ENCODE data around the gene AK8.

The AK8 gene

DNA sequence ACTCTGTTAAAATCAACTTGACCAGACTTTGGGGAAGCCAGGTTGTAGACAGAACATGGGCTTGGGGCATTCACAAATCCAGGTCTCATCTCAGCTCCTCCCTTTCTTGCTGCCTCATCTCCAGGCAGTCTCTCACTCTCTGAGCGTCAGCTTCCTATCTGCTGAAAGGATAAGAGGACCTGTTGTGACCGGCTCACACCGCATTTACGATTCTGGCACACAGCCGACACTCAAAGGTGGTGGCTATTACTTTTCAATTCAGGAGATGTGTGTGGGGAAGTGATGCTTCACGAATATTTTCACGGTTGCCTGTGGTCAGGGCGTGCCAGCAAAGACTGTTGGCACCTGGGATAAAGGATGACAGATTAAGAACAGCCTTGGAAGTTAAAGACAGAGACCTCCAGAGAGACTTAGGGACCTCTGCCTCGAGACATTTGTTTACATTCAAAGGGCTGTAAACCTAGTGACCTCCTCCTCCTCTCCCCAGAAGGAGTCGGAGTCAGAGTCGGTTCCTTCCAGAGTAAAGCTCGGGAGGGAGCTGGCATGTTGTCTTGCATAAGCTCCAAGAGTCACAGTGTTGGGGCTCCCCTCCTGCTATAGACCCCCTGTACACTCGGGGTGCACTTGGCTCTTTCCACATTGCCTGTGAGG lies 83.2 kb downstream of the AK8 start:
- TF ChIP-seq, protein P1, sequence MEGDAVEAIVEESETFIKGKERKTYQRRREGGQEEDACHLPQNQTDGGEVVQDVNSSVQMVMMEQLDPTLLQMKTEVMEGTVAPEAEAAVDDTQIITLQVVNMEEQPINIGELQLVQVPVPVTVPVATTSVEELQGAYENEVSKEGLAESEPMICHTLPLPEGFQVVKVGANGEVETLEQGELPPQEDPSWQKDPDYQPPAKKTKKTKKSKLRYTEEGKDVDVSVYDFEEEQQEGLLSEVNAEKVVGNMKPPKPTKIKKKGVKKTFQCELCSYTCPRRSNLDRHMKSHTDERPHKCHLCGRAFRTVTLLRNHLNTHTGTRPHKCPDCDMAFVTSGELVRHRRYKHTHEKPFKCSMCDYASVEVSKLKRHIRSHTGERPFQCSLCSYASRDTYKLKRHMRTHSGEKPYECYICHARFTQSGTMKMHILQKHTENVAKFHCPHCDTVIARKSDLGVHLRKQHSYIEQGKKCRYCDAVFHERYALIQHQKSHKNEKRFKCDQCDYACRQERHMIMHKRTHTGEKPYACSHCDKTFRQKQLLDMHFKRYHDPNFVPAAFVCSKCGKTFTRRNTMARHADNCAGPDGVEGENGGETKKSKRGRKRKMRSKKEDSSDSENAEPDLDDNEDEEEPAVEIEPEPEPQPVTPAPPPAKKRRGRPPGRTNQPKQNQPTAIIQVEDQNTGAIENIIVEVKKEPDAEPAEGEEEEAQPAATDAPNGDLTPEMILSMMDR (IDR thresholded peaks at IDR 0.05; ENCODE audit: low read depth, low read length) = no peak
- no peak overlapping the region for H3K4me3 ChIP-seq (ENCODE audit: low read depth, low read length)
- no peaks in the 10 kb centered on the region for H3K36me3 ChIP-seq
- peaks cover 16% of the 10 kb centered on the region for H3K4me1 ChIP-seq
- no peaks in the 10 kb centered on the region for H3K27me3 ChIP-seq
- H3K9me3 ChIP-seq = no peaks in the 10 kb centered on the region
- no peak for DNase-seq

DNA sequence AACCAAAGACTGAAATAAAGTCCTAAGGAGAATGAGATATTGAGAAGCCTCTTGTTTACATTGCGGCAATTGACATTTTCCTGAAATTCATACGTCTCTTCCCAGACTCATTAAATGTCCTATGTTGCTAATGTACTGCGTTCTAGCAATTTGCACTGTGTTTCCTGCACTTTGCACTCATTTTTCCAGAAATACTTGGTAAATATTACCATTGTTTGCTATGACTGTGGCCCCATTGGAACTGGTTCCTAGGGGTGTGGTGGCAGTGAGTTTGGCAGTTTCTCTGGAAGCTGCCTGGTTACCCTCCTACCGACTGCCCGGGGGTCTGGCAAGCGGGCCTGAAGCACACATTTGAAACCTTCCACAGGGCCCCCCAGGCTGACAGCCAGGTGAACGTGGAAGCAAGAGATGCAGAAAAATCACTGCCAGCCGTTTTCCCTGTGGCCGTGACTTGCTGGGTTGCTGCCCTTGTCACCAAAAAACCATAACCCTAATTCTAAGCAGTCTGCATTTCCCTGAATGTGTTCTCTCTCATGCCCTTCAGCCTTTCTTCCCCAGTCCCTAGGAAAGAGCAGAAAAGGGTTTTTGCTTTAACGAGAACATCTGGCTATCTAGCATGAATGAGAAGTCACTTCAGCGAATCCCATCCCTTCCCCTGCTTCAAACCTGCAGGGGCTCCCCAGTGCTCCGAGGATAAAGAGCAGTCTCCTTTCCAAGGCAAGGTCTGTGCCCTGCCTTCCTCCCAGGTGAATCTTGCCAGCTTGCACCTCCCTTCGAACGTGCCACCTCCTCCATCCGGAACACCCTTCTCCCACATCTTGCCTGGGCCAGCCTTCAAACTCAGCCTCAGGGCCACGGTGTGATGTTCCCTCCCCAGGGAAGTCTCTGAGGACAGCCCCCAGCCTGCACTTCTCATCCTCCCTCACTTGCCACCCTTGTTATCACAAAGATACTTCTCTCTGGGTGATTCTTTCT lies 84.2 kb downstream of the AK8 start:
- H3K4me1 ChIP-seq = peaks cover 9% of the 10 kb centered on the region
- DNase-seq = no peak
- no peak overlapping the region for H3K4me3 ChIP-seq (ENCODE audit: low read depth, low read length)
- no peaks in the 10 kb centered on the region for H3K36me3 ChIP-seq
- H3K27me3 ChIP-seq = no peaks in the 10 kb centered on the region
- no peaks in the 10 kb centered on the region for H3K9me3 ChIP-seq
- TF ChIP-seq, protein P1 (IDR thresholded peaks at IDR 0.05; ENCODE audit: low read depth, low read length) = no peak

DNA sequence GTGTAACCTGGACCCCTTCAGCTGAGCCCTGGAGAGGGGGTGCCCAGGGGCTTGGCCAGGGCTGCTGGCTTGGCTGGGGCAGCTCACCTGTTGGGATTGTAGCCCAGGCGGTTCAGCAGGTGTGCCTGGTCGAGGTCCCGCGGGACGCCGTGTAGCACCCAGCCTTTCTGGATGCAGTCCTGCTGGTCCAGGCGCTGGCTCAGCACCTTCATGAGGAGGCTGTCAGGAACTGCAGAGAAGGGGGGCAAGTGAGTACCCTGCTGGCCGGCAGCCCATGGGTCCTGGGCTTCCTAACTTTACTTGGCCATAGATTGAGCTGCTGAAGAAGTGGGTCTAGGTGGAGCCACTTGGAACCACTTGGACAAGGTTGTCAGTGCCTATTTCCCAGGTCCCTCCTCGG lies 85.5 kb downstream of the AK8 start:
- no peak for DNase-seq
- Histone ChIP-seq H3K4me1 (no peaks in the 10 kb centered on the region), H3K27me3 (no peaks in the 10 kb centered on the region), H3K4me3 (ENCODE audit: low read depth, low read length) (no peak overlapping the region), H3K9me3 (no peaks in the 10 kb centered on the region), H3K36me3 (no peaks in the 10 kb centered on the region)
- TF ChIP-seq, protein P1 (IDR thresholded peaks at IDR 0.05; ENCODE audit: low read depth, low read length) = no peak

DNA sequence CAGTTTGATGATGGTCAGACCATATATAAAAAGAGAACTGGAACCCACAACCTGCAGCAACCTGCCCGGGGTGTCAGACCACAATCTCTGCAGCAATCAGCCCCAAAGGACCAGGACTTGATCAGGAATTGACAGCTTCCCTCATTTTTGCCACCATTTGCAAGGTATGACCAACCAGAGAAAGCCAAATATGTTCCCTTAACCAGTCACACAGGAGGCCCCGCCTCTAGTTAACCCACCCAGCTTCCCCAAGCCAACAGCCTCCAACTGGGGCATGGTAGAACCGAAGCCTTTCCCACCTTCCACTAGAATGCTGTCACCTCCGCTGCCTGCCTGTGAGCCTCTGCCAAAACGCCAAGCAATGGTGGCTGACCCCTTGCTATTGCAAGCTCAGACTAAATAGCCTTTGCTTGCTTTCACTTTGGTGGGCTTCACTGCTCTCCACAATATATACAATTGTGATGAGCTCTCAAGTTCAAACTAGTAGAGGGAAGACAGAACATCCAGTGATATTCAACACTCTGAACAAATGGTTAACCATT lies 86.3 kb downstream of the AK8 start:
- Histone ChIP-seq H3K9me3 (no peaks in the 10 kb centered on the region), H3K36me3 (no peaks in the 10 kb centered on the region), H3K4me3 (ENCODE audit: low read depth, low read length) (no peak overlapping the region), H3K4me1 (no peaks in the 10 kb centered on the region), H3K27me3 (no peaks in the 10 kb centered on the region)
- no peak for DNase-seq
- TF ChIP-seq, protein P1 (IDR thresholded peaks at IDR 0.05; ENCODE audit: low read depth, low read length) = no peak

DNA sequence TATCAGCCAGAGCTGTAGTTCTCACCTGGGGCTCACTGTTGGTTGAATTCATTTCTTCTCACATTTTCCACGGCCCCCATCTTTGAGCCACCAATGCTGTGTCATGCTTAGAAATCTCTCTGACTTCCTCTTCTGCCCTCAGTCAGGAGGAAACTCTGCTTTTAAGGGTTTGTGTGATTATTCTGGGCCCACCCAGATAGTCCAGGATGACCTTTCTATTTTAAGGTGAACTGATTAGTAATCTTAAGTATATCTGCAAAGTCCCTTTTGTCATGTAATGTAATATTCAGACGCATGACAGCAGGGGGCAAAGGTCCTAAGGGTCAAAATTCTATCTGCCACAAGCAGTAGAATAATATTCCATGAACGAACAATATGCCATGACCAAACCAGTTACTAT lies 88.4 kb downstream of the AK8 start:
- Histone ChIP-seq H3K4me3 (ENCODE audit: low read depth, low read length) (no peak overlapping the region), H3K27me3 (no peaks in the 10 kb centered on the region), H3K4me1 (no peaks in the 10 kb centered on the region), H3K9me3 (no peaks in the 10 kb centered on the region), H3K36me3 (no peaks in the 10 kb centered on the region)
- TF ChIP-seq, protein P1 (IDR thresholded peaks at IDR 0.05; ENCODE audit: low read depth, low read length) = no peak
- no peak for DNase-seq
